DMS153 (cell line): ENCODE measurements around the gene NDRG2.
A peak's percentile ranks its signal among the peaks of the same experiment; 100 is the strongest.
"Not testable (repeated sequence)": the region's sequence is repeated elsewhere in the genome, so short reads cannot be mapped to it uniquely, and the experiment has no call there.

ENCODE experiments used
- DNase-seq: peaks from one replicate; lab custom pipeline; 2025; lab: John Stamatoyannopoulos, UW

NDRG2 gene

DNA sequence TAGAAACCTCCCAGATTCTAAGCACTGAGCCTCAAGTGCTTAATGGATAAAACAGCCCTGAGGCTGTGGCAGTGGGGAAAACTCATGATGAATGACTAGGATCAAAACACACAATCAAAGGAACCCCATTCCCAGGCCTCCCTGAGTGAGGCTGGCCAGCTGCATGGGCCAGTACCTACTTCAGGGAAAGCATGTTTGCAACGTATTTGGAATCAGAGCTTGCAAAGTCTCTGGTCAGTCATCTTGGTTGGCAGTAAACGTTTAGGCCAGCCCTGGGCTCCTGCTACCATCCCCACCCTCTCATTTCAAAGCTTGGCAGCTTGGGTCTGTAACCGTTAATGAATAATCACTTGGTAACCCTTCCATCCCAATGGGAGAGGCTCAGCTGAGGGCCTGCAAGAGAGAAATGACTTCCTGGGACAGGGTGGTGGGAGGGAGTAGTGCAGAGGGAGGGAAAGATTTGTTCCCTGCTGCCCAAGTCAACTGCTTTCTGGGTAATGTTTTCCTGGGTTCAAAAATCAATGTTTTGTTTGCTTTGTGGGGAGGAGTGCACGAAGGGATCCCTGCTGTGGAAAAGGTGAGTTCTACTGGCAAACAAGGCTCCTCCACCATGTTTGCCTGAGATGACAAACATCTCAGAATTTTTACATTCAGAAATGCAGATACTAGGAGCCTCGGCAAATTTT, 30.7 kb upstream of the NDRG2 start:
- DNase-seq = no peak

DNA sequence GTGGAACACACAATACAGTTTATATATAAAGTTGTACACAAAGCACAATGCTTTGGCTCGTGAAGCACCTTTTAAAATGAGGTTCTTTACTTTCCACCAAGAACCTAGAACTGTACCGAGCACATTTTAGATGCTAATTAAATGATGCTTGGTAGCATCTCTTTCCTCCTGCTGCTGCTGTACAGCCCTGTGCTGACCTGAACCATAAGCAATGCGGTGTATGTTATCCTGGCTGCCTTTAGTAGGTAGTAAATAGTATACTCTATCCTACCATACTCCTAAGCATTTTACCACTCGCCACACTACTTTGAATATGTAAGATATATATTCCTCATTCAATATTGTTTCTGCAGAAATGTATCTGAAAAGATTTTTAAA, 29.9 kb upstream of the NDRG2 start:
- DNase-seq = no peak

DNA sequence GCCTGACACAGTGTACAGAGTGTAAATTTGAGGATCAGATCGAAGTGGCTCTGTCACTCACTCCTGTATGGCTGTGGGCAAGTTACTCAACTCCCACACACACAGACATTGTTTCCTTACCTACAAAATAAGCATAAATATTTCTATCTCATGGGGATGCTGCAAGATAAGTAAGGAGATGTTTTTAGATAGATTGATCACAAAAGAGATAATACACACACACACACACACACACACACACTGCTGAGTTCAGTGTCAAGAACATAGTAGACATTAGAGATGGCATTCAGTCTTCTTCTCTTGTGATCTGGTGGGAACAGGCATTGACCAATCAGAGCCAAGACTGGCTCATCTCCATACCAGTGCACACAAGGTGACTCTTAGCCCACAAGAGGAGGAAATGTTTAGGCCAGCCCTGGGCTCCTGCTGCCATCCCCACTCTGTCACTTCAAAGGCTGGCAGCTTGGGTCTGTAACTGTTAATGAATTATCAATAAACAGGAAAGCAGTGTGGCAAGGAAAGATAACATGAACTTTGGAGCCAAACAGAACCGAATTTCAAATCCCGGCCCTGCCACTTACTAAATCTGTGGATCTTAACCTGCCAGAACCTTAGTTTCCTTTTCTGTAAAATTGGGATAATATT, 29.4 kb upstream of the NDRG2 start:
- no peak for DNase-seq

GRCh38 chr14:21053184-21054122, 28.6 kb upstream of the NDRG2 start:
- no peak for DNase-seq

GRCh38 chr14:21050597-21050996, 25.7 kb upstream of the NDRG2 start:
- DNase-seq = no peak

DNA sequence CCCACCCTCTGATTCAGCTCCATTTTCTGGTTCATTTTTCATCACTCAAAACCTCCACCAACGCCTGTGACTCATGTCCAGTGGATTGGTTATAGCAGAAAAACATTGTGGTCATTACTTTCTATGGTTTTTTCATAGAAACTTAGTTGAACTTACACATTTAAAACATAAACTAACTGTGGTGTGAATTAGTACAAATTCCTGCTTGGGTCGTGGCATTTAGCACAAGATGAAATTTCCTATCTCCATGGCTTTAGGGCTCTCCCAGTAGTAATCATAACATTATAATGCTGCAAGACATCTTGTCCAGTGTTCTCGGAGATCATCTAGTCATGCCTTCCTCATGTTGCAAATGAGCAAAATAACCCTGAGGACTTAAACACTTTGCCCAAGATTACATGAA, 24.4 kb upstream of the NDRG2 start:
- DNase-seq = no peak

DNA sequence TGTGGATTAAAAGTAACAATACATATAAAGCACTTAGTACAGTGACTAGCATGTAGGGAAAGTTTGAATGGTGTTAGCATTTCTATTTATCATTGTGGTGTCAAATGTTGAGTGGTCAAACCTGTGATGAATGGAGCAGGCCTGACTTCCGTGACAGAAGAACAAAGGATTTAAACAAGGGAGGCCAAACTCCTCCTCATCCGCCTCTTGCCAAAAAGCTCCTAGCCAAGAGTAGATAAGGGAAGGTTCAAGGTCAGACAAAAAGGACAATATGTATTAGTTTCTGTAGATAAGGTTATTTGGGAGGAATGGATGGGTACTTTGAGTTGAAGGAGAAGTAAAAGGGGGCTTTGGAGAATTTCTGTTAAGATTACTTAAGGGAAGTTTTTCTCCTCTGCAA, 23.8 kb upstream of the NDRG2 start:
- no peak for DNase-seq

GRCh38 chr14:21047378-21047781, 22.5 kb upstream of the NDRG2 start:
- DNase-seq = no peak

GRCh38 chr14:21043974-21044618, 19.2 kb upstream of the NDRG2 start:
- DNase-seq = peak; percentile 20

DNA sequence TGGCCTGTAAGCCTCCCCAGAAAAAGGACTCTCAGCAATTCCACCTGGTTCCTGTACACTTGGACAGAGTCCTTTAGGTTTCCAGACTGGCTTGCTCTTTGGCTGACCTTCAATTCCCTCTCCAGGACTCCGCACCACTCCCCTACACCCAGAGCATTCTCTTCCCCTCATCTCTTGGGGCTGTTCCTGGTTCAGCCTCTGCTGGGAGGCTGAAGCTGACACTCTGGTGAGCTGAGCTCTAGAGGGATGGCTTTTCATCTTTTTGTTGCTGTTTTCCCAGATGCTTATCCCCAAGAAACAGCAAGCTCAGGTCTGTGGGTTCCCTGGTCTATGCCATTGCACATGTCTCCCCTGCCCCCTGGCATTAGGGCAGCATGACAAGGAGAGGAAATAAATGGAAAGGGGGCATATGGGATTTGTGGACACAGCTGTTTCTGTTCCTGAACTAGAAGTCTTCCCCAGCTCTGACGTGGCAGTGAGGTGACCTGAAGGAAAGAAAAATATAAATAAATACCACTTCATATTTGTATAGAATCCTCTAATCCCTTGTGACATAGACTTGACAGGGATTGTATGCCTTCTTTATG, 18.6 kb upstream of the NDRG2 start:
- peak; percentile 2 for DNase-seq

DNA sequence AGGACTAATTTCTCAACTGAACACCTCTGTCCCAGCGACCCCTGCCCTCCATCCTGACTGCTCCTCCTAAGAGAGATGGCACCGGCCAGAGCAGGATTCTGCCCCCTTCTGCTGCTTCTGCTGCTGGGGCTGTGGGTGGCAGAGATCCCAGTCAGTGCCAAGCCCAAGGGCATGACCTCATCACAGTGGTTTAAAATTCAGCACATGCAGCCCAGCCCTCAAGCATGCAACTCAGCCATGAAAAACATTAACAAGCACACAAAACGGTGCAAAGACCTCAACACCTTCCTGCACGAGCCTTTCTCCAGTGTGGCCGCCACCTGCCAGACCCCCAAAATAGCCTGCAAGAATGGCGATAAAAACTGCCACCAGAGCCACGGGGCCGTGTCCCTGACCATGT, 18.1 kb upstream of the NDRG2 start:
- DNase-seq = no peak

- peak; percentile 1 for DNase-seq
Observed at GRCh38 chr14:21041676-21042433, 17.0 kb upstream of the NDRG2 start, which contains the start of gene RNASE7. RNASE7 (plus strand) TSS chr14:21042362; CDS start chr14:21042993, 631 bp downstream.

GRCh38 chr14:21040941-21041340, 16.1 kb upstream of the NDRG2 start:
- not testable (repeated sequence) for DNase-seq

DNA sequence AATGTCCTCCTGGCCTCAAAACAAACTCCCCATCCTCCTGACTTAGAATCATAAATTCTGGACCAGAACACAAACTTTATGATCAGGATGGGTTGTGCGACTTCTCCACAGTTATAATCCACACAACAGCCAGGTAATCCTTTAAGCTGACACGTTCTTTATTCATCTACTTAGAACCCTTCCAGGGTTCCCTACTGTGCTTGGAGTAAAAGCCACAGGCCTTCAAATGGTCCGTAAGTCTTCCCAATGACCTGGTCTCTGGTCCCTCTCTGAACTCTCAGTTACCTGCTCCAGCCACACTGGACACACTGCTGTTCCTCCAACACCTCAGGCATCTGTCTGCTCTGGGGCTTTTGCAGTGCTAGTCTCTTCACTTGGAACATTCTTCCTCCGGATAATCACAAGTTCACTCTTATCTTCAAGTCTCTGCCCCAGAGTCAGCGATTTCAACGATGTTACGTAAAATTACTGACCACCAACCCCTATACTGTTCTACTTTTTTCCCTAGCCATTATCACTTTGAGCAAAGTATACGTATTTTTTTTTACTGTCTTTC, 15.6 kb upstream of the NDRG2 start:
- DNase-seq = no peak

DNA sequence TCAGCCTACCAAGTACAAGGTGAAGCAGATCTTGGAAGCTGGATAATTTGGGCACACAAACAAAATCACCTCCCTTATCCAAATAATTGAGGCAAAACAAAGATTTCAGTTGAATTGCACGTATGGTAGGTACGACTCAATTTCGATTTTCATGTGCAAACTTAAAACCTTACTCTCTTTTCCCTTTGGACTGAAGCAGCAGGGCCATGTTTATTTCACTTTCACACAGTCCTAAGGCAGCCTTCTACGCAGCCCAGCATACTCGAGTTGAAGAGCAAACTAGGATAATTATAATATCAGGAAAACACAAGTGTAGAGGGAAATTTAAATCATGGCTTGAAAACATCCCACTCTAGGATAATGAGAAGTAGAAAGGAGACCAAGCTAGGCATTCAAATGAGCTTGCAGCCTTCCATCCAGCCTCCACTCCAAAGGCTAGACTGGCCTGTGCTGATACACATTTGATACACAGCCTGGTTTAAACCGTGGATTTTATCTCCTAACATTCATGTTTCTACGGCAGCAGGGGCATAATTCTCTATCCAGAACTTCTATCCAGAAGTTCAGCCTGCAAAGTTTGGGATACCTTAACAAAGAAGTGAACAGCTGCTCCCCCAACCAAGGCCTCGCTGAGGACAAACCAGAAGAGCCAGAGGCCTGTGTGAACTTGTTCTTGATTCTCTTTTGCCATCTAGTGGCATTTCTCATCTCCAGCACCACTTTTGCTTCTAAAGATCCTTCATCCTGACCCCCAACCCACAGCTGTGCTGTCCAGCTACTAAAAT, 14.9 kb upstream of the NDRG2 start:
- DNase-seq = peak; percentile 55

- peak; percentile 36 for DNase-seq
Observed at GRCh38 chr14:21038441-21039422, 13.9 kb upstream of the NDRG2 start.

DNA sequence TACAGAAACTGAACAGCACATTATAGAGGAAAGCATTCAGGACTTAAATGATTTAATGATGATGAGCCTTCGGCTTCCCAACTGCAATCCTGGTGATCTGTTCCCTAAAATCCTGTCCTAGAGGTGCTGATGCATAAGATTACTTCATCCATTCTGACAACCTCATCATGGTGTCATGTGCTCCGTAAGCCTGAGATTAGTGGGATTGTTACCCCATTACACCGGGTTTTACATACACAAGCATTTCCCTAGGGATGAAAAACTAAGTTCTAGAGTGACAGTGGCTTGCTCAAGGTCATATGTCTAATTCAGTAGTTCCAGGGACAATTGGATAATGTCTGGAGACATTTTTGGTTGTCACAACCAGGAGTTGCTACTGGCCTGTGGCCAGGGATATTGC, 12.3 kb upstream of the NDRG2 start:
- DNase-seq = no peak

GRCh38 chr14:21036751-21037150, 11.9 kb upstream of the NDRG2 start:
- DNase-seq = no peak

- DNase-seq = no peak
Observed at GRCh38 chr14:21034707-21035106, 9.8 kb upstream of the NDRG2 start, which contains the start of gene RNASE13. RNASE13 (minus strand) TSS chr14:21034807; CDS start chr14:21034288, 519 bp downstream.
